H9 (cell line): ENCODE measurements around the gene NRP1. TPM values are rescaled to one million over a fixed set of nuclear protein-coding genes. Genes with fewer than 3 reads are reported as not detected.

Experiments
- DNase-seq: peaks from one replicate; pipeline ENCODE4 v3.0.0-alpha.2; 2017
- H2AFZ ChIP-seq: one replicate; pipeline ENCODE4 v1.6.1; 2013; ENCODE audit warnings: mild to moderate bottlenecking, low read length, control low read depth, moderate library complexity
- H2AK5ac ChIP-seq: 2 replicates; pipeline ENCODE4 v1.6.1; 2013; ENCODE audit warnings: low read length, control low read depth, mixed read lengths; ENCODE audit not compliant: insufficient read length
- H2BK120ac ChIP-seq: one replicate; pipeline ENCODE4 v1.6.1; 2013; ENCODE audit warnings: low read depth, mild to moderate bottlenecking, low read length, control low read depth, inconsistent platforms; ENCODE audit not compliant: poor library complexity, severe bottlenecking
- H2BK12ac ChIP-seq: 2 replicates; pipeline ENCODE4 v1.6.1; 2013; ENCODE audit warnings: low read length, control low read depth, mixed read lengths, low read depth; ENCODE audit not compliant: insufficient read length
- H2BK15ac ChIP-seq: 2 replicates; pipeline ENCODE4 v1.6.1; 2013; ENCODE audit warnings: low read depth, low read length, control low read depth
- H2BK20ac ChIP-seq: one replicate; pipeline ENCODE4 v1.6.1; 2013; ENCODE audit warnings: low read depth, mild to moderate bottlenecking, low read length, control low read depth, inconsistent platforms; ENCODE audit not compliant: poor library complexity, severe bottlenecking
- H2BK5ac ChIP-seq: 2 replicates; pipeline ENCODE4 v1.6.1; 2013; ENCODE audit warnings: low read length, control low read depth, mixed read lengths; ENCODE audit not compliant: insufficient read length
- H3K14ac ChIP-seq: 2 replicates; pipeline ENCODE4 v1.6.1; 2013; ENCODE audit warnings: low read length, control low read depth; ENCODE audit not compliant: insufficient read depth
- H3K18ac ChIP-seq: 2 replicates; pipeline ENCODE4 v1.6.1; 2013; ENCODE audit warnings: low read depth, mild to moderate bottlenecking, mixed read lengths, low read length, control low read depth; ENCODE audit not compliant: insufficient read length
- H3K23ac ChIP-seq: 2 replicates; pipeline ENCODE4 v1.6.1; 2013; ENCODE audit warnings: low read length, control low read depth, mixed read lengths, low read depth; ENCODE audit not compliant: insufficient read length
- H3K23me2 ChIP-seq: 2 replicates; pipeline ENCODE4 v1.6.1; 2013; ENCODE audit warnings: low read depth, mild to moderate bottlenecking, mixed read lengths, low read length, control low read depth; ENCODE audit not compliant: insufficient read length, poor library complexity, severe bottlenecking
- H3K27ac ChIP-seq: 2 replicates; pipeline ENCODE4 v1.5.1; 2013; ENCODE audit warnings: low read length, control low read depth, mixed read lengths, low read depth; ENCODE audit not compliant: insufficient read length
- H3K27me3 ChIP-seq: 2 replicates; pipeline ENCODE4 v1.6.1; 2013; ENCODE audit warnings: low read length, control low read depth, inconsistent platforms; ENCODE audit not compliant: insufficient read depth
- H3K4ac ChIP-seq: 2 replicates; pipeline ENCODE4 v1.6.1; 2013; ENCODE audit warnings: low read depth, mild to moderate bottlenecking, control low read depth, inconsistent platforms, low read length, moderate library complexity
- H3K4me1 ChIP-seq: 2 replicates; pipeline ENCODE4 v1.6.1; 2013; ENCODE audit warnings: low read length, control low read depth, inconsistent platforms; ENCODE audit not compliant: insufficient read depth
- H3K4me2 ChIP-seq: 2 replicates; pipeline ENCODE4 v1.6.1; 2013; ENCODE audit warnings: low read length, control low read depth, mixed read lengths; ENCODE audit not compliant: insufficient read length, insufficient read depth
- H3K56ac ChIP-seq: 2 replicates; pipeline ENCODE4 v1.6.1; 2013; ENCODE audit warnings: low read depth, mild to moderate bottlenecking, mixed read lengths, low read length, control low read depth; ENCODE audit not compliant: insufficient read length
- H3K79me1 ChIP-seq: 2 replicates; pipeline ENCODE4 v1.6.1; 2013; ENCODE audit warnings: low read depth, mild to moderate bottlenecking, moderate library complexity, low read length, control low read depth, inconsistent platforms; ENCODE audit not compliant: insufficient read depth, poor library complexity, severe bottlenecking
- H3K79me2 ChIP-seq: 2 replicates; pipeline ENCODE4 v1.6.1; 2013; ENCODE audit warnings: low read length, control low read depth, inconsistent platforms; ENCODE audit not compliant: insufficient read depth
- H3K9ac ChIP-seq: 2 replicates; pipeline ENCODE4 v1.6.1; 2013; ENCODE audit warnings: low read length, control low read depth, mixed read lengths; ENCODE audit not compliant: insufficient read length; ENCODE audit errors: extremely low read depth
- H3K9me3 ChIP-seq: one replicate; pipeline ENCODE4 v1.6.1; 2013; ENCODE audit warnings: low read depth, low read length, inconsistent platforms; ENCODE audit not compliant: control insufficient read depth
- H3T11ph ChIP-seq: one replicate; pipeline ENCODE4 v1.6.1; 2013; ENCODE audit warnings: mild to moderate bottlenecking, low read length, control low read depth, inconsistent platforms
- H4K20me1 ChIP-seq: one replicate; pipeline ENCODE4 v1.6.1; 2013; ENCODE audit not compliant: control insufficient read depth, insufficient read length, insufficient read depth
- H4K5ac ChIP-seq: 2 replicates; pipeline ENCODE4 v1.6.1; 2013; ENCODE audit warnings: low read depth, mild to moderate bottlenecking, mixed read lengths, low read length, control low read depth; ENCODE audit not compliant: insufficient read length
- H4K8ac ChIP-seq: replicated peaks from 2 replicates; pipeline ENCODE4 v1.6.1; 2013; ENCODE audit warnings: low read length, control low read depth, mixed read lengths, low read depth; ENCODE audit not compliant: insufficient read length
- H4K91ac ChIP-seq: 2 replicates; pipeline ENCODE4 v1.6.1; 2013; ENCODE audit warnings: low read depth, mild to moderate bottlenecking, moderate library complexity, mixed read lengths, low read length, control low read depth; ENCODE audit not compliant: insufficient read length
- H3K27ac Mint-ChIP-seq, 3 experiments: 2 replicates in 2 of 3; 3 replicates in 1 of 3; pipeline ENCODE4 v1.8.0; 2020 to 2021; ENCODE audit warnings: mixed read lengths in 3 of 3, mild to moderate bottlenecking in 1 of 3, moderate library complexity in 1 of 3
- H3K27me3 Mint-ChIP-seq: 2 replicates; pipeline ENCODE4 v1.8.0; 2021; ENCODE audit warnings: low read depth, mild to moderate bottlenecking, moderate library complexity, mixed read lengths
- H3K36me3 Mint-ChIP-seq, 3 experiments: 2 replicates in 2 of 3; 3 replicates in 1 of 3; pipeline ENCODE4 v1.8.0; 2020 to 2021; ENCODE audit warnings: low read depth in 3 of 3, mixed read lengths in 3 of 3; ENCODE audit not compliant: insufficient read depth in 1 of 3
- H3K4me1 Mint-ChIP-seq, 2 experiments: 2 replicates each; pipeline ENCODE4 v1.8.0; 2020; ENCODE audit warnings: mixed read lengths in 2 of 2
- H3K4me3 Mint-ChIP-seq, 2 experiments: 2 replicates in 1 of 2; 3 replicates in 1 of 2; pipeline ENCODE4 v1.8.0; 2020 to 2021; ENCODE audit warnings: mild to moderate bottlenecking in 2 of 2, mixed read lengths in 2 of 2, moderate library complexity in 1 of 2
- H3K9me3 Mint-ChIP-seq, 2 experiments: 2 replicates in 1 of 2; 3 replicates in 1 of 2; pipeline ENCODE4 v1.8.0; 2020; ENCODE audit warnings: mild to moderate bottlenecking in 2 of 2, mixed read lengths in 2 of 2, moderate library complexity in 1 of 2
- CTCF ChIP-seq: fragments of 200-600 bp; sonication (generic); conservative IDR thresholded peaks from 3 replicates; pipeline ENCODE4 v1.8.0; 2021; ENCODE audit warnings: antibody characterized with exemption, mild to moderate bottlenecking
- WGBS: extraction: QIAGEN DNeasy Blood & Tissue Kit; methylation state at CpG from one replicate; pipeline ENCODE4 v1.1.7; 2013; ENCODE audit warnings: missing lambda C conversion rate, low lambda C conversion rate, mixed read lengths; ENCODE audit not compliant: insufficient read length; ENCODE audit errors: extremely low coverage; 5-methylcytosine and 5-hydroxymethylcytosine counted together
- total RNA-seq: library from RNA; stranded (reverse); gene quantifications from 2 replicates; pipeline ENCODE4 v1.2.1, GENCODE V29; 2021

The NRP1 gene
- total RNA-seq, 1 experiment from 2014 or later, result 4.6 TPM

- H3K56ac ChIP-seq, result no peak overlapping the region
- Mint-ChIP-seq H3K27me3 (peaks cover 1% of the 10 kb centered on the region; the same call in 1 of the 2 replicates), H3K4me3 (no peak overlapping the region), H3K4me1 (peaks cover 15 to 16% of the 10 kb centered on the region in 2 experiments), H3K27ac (no peak overlapping the region), H3K9me3 (no peaks in the 10 kb centered on the region), H3K36me3 (no peaks in the 10 kb centered on the region)
- H2BK20ac ChIP-seq, result no peak overlapping the region
- no peak overlapping the region for H2BK12ac ChIP-seq
- no peaks in the 10 kb centered on the region for H3K27me3 ChIP-seq
- no peaks in the 10 kb centered on the region for H3K23me2 ChIP-seq
- H2BK120ac ChIP-seq, result no peak overlapping the region
- no peak overlapping the region for H4K5ac ChIP-seq
- H3K18ac ChIP-seq, result no peak overlapping the region
- no peak overlapping the region for H4K8ac ChIP-seq
- no peak overlapping the region for H3K27ac ChIP-seq
- no peak overlapping the region for H4K91ac ChIP-seq
- no CpG with 5 or more reads among the region's 9 CpGs for WGBS
- no peak overlapping the region for H3K4ac ChIP-seq
- H2BK15ac ChIP-seq, result no peak overlapping the region
- H3K23ac ChIP-seq, result no peak overlapping the region
- H3T11ph ChIP-seq, result no peak overlapping the region
- H3K9ac ChIP-seq, result no peak overlapping the region
- H2BK5ac ChIP-seq, result no peak overlapping the region
- no peaks in the 10 kb centered on the region for H3K4me1 ChIP-seq
- H3K79me1 ChIP-seq, result no peaks in the 10 kb centered on the region
- DNase-seq, result no peak
- H3K79me2 ChIP-seq, result no peaks in the 10 kb centered on the region
- H2AFZ ChIP-seq, result no peak overlapping the region
- H4K20me1 ChIP-seq, result no peaks in the 10 kb centered on the region
- no peak for TF ChIP-seq CTCF
- no peak overlapping the region for H3K14ac ChIP-seq
- H3K9me3 ChIP-seq, result no peaks in the 10 kb centered on the region
- no peak overlapping the region for H2AK5ac ChIP-seq
- no peak overlapping the region for H3K4me2 ChIP-seq
Measured at GRCh38 chr10:33257439-33258080, 76.9 kb downstream of the NRP1 start.
